GM12891 (cell line): Measurements from ENCODE around the gene KRT84.

Experiments used
- DNase-seq: peaks from one replicate; pipeline ENCODE4 v3.0.0; 2011; ENCODE audit warnings: low spot score; ENCODE audit not compliant: insufficient read length
- FAIRE-seq: peaks from 2 replicates; lab custom pipeline; 2011; peaks lifted over from hg19 to GRCh38; lab: Jason Lieb, UNC
- PAX5 ChIP-seq: IDR thresholded peaks from 2 replicates; pipeline ENCODE4 v1.6.1; 2011; ENCODE audit warnings: low read length, moderate library complexity, mild to moderate bottlenecking; ENCODE audit not compliant: insufficient read depth, severe bottlenecking
- POLR2A ChIP-seq: IDR thresholded peaks from 2 replicates; pipeline ENCODE4 v1.6.1; 2011; ENCODE audit warnings: low read depth, low read length, control low read depth
- POLR2AphosphoS5 ChIP-seq: IDR thresholded peaks from 2 replicates; pipeline ENCODE4 v1.6.1; 2011; ENCODE audit warnings: low read depth, low read length, control low read depth
- POU2F2 ChIP-seq: IDR thresholded peaks from 2 replicates; pipeline ENCODE4 v1.6.1; 2011; ENCODE audit warnings: low read depth, mild to moderate bottlenecking, control low read depth, low read length, moderate library complexity
- SPI1 ChIP-seq: IDR thresholded peaks from 2 replicates; pipeline ENCODE4 v1.6.1; 2011; ENCODE audit warnings: low read depth, low read length, control low read depth
- TAF1 ChIP-seq: IDR thresholded peaks from 2 replicates; pipeline ENCODE4 v1.6.1; 2011; ENCODE audit warnings: low read depth, low read length, control low read depth

Gene KRT84

DNA sequence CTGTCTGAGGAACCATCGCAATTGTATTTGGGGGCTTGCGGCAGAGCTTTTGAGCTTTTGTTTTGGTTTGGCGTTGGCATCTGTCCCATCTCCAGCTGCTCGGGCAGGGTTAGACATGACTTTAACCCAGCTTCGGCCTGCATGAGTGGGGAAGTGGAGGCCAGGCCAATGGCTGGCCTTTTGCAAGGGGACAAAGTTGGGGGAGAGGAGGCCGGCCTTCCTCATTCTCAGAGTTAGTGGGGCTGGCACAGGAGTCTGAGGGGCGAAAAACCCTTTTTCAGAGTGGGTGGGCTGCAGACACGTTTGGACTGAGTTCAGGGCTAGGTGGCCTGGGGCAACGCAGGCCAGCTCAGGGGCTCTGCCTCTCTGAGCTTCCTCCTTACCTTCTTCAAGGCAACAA lies 15.5 kb upstream of the KRT84 start:
- FAIRE-seq, result no peak
- TF ChIP-seq PAX5 (no peak), SPI1 (no peak), POLR2AphosphoS5 (no peak), POLR2A (no peak), POU2F2 (no peak), TAF1 (no peak)
- no peak for DNase-seq

DNA sequence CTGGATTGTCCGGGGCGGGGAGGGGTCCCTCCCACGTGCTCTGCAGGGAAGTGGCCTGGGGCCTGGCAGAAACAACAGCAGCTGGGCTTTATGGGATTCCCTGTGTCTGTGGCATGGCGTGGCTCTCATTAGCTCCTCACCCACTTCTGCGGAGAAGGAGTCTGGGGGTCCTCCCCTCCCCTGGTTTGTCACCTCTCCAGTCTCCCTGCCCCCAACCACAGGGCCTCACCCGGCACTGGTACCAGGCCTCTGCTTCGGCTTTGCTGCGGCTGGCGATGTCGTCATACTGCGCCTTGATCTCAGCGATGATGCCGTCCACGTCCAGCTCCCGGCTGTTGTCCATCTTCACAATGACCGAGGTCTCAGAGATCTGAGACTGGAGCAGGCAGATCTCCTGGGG lies 14.3 kb upstream of the KRT84 start:
- no peak for FAIRE-seq
- TF ChIP-seq PAX5 (no peak), POU2F2 (no peak), TAF1 (no peak), SPI1 (no peak), POLR2A (no peak), POLR2AphosphoS5 (no peak)
- no peak for DNase-seq

DNA sequence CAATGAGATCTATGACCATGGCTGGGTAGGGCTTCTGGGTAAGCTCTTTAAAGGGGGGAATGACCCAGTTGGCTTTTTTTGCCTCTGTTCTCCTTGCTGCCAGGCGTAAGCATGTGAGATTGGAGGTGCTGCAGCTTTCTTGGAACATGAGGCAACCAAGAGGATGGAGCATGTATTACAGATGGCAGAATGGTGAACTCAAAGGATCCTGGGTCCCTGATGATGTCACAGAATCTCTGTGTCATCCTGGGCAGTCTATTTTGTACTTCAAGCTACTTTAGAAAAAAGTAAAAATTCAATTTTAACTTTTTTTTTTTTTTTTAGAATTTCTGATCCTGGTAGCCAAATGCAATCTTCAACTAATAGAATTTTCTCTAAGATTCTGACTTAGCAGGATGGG lies 12.7 kb upstream of the KRT84 start:
- no peak for TF ChIP-seq PAX5
- TF ChIP-seq POU2F2, result no peak
- TF ChIP-seq POLR2AphosphoS5, result no peak
- TF ChIP-seq POLR2A, result no peak
- no peak for TF ChIP-seq TAF1
- TF ChIP-seq SPI1, result no peak
- FAIRE-seq, result no peak
- no peak for DNase-seq

DNA sequence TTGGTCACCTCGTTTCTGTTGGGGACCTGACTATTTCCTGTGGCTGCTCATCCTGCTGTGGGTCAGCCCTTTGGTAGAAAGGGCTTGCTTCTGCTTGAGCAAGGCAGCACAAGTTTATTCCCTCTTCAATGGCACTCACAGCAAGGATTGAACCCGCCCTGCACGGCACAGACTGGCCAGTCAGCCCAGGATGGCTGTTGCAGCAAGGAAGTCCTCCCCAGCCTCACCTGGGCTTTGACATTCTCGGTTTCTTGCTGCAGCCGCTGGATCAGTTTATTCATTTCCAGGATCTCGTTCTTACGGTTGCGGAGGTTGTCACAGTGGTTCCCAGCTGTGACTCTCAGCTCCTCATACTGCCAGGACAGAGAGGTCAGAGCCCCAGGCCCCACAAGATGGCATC lies 11.2 kb upstream of the KRT84 start:
- DNase-seq, result no peak
- no peak for TF ChIP-seq POLR2AphosphoS5
- TF ChIP-seq SPI1, result no peak
- TF ChIP-seq TAF1, result no peak
- no peak for TF ChIP-seq PAX5
- no peak for TF ChIP-seq POU2F2

DNA sequence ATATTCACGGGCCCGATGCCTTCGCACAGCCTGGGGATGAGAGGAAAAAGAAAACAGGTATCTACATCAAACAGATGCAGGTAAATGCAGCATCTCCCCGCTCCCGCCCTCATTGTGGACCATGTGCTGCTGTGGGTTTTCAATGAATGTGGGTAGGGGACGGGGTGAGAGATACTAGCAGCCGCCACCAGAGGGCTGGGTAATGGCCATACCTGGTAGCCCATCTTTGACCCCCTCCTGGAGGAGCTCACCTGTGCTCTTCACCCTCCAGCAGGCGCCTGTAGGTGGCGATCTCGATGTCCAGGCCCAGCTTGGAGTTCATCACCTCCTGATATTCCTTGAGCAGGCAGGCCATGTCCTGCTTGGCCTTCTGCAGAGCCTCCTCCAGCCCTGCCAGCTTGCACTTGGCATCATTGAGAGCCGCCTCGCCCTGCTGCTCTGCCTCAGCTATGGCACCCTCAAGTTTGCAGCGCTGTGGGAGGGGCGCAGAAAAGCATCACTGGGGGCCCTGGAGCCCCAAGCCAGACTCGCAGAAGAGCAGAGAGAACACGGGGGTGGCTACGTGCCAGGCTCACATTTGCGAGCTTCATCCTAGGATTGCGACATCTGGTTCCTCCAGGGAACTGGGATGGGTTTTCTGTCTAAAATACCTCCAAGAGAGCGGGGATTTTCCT lies 10.4 kb upstream of the KRT84 start:
- DNase-seq (no peak), FAIRE-seq (no peak)
- TF ChIP-seq POLR2A (no peak), TAF1 (no peak), POLR2AphosphoS5 (no peak), PAX5 (no peak), POU2F2 (no peak), SPI1 (no peak)

More for the DNA sequence above, 11.2 kb upstream of the KRT84 start:
- FAIRE-seq, result no peak

DNA sequence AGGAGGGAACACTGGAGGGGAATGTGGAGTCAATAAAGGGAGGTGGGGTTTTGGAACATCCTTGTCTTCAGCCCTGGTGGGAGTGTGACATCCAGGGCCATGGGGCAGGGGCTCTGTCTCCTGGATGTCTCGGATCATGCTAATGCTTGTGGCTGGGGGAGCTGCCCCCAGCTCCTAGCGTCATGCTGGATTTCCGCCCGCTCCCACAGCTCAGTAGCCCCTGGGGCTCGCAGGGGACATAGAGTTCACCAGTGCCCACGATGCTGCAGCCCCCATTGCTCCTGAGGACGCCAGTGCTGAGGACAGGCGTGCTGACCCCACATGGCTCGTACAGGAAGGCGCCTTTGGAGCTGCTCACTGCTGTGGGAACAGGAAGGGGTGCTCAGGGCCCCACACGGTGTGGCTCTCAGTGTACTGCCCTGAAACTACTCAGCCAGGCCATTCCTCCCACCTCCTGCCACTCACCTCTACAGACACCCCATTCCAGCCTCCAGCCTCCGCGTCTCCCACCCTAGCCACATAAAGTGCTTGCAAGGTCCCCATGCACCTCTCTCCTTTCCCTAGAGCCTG lies 9.5 kb upstream of the KRT84 start:
- no peak for TF ChIP-seq PAX5
- no peak for TF ChIP-seq POLR2AphosphoS5
- no peak for TF ChIP-seq POU2F2
- no peak for TF ChIP-seq POLR2A
- TF ChIP-seq SPI1, result no peak
- TF ChIP-seq TAF1, result no peak
- no peak for DNase-seq

DNA sequence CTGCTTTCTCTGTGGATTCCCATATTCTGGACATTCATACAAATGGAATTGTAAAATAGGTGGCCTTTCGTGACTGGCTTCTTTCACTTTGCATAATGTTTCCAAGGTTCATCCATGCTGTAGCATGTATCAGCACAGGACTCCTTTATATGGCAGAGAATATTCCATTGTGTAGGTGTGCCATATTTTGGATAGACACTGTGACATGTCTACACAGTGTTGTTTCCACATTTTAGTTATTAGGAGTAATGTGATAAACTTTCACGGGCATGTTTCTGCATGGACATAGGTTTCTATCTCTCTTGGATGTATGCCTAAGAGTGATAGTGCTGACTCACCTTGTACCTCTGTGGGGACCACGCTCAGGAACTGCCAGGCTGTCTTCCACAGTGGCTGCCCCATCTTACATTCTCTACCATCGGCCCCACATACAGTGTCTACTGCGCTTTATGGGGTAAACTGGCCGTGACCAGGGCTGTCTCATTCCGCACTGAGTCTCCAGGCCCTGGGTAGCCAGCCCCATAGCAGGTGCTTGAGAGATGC lies 7.1 kb upstream of the KRT84 start:
- DNase-seq (no peak), FAIRE-seq (no peak)
- TF ChIP-seq POU2F2, result no peak
- no peak for TF ChIP-seq SPI1
- no peak for TF ChIP-seq PAX5
- TF ChIP-seq POLR2AphosphoS5, result no peak
- no peak for TF ChIP-seq TAF1
- no peak for TF ChIP-seq POLR2A

More for the DNA sequence above, 9.5 kb upstream of the KRT84 start:
- FAIRE-seq, result no peak

DNA sequence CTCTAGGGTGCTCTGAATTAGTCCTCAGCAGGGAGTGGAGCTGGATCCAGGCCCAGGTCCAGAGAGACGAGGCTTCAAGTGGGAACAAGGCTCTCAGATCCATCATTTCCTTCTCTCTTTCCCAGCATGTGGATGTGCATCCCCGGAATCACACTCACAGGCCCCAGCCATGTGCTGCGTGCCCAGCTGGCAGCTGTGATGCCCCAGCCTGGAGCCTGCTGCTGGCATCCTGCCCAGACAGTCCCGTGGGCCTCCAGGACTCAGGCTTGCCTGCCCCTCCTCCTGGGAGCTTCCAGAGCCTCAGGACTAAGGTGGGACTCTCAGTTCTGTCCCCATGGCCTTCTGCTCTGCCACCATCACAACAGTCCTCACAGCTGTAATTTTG lies 6.2 kb upstream of the KRT84 start:
- TF ChIP-seq PAX5 (no peak), TAF1 (no peak), POU2F2 (no peak), SPI1 (no peak), POLR2AphosphoS5 (no peak), POLR2A (no peak)
- DNase-seq (no peak), FAIRE-seq (no peak)

DNA sequence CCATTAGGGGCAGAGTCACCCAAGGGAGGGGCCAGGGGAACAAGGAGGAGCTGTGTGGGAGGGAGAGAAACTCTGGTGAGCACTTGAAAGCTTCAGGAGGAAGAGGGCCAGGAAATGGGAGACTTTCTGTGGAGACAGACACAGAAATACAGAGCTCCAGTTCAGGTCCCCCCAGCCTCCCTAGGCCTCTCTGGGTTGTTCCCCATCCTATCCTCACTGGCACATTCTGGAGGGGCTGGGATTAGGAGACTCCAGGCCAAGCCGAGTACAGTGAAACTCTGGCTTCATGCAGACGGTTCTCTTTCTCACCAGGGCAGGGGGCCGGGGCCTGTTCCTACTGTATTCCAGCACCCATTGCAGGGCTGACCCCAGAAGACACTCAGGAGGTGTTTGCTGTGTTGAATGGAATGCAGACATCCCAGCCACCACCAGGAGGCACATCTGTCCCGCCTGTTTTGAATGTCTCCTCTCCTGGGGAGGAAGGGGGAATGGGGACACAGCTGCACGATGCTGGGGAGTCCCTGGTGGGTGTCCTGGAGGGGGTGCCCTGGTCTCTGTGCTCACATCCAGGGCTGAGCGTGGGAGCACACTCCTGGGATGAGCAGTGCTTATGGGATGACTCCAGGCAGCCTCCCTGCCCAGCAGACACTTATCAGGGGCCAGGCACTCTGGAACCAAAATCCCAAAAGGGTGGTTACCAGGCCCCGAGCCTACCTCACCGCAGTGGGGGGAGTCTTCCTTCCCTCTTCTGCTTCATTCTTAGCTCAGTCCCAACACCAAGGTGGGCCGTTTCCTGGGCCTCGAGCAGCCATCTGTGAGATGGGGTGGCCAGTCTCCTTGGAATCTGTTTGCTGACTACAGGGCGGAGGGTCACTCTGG lies 5.5 kb upstream of the KRT84 start:
- FAIRE-seq, result peak; percentile 51
- TF ChIP-seq POLR2A (no peak), PAX5 (no peak), POLR2AphosphoS5 (no peak), TAF1 (no peak), SPI1 (no peak), POU2F2 (no peak)
- DNase-seq, result no peak
